HG03175 (cell line): ENCODE results near the gene STAB2.

ENCODE experiments used
- ATAC-seq: cut with Tn5 transposase; IDR thresholded peaks from one replicate; pipeline ENCODE4 v1.9.1; 2021; ENCODE audit warnings: mild to moderate bottlenecking, moderate library complexity; ENCODE audit not compliant: unreplicated experiment

Gene STAB2

GRCh38 chr12:103586132-103586531 lies 941 bp upstream of the STAB2 start:
- ATAC-seq = no peak

GRCh38 chr12:103588680-103589079 lies 1.6 kb downstream of the STAB2 start:
- no peak for ATAC-seq

- ATAC-seq = no peak
These were observed 2.4 kb downstream of the STAB2 start for GRCh38 chr12:103589517-103589916.

- ATAC-seq = no peak
These were observed 3.2 kb downstream of the STAB2 start for GRCh38 chr12:103590271-103590670.

- ATAC-seq = no peak
These were observed 9.9 kb downstream of the STAB2 start for GRCh38 chr12:103596981-103597380.

- ATAC-seq = no peak
These were observed 12.2 kb downstream of the STAB2 start for GRCh38 chr12:103599274-103599673.

- no peak for ATAC-seq
These were observed 14.1 kb downstream of the STAB2 start for GRCh38 chr12:103600967-103601728.

- ATAC-seq = no peak
These were observed 33.3 kb downstream of the STAB2 start for GRCh38 chr12:103620395-103620794.

- ATAC-seq = no peak
These were observed 36.6 kb downstream of the STAB2 start for GRCh38 chr12:103623716-103624115.

GRCh38 chr12:103626498-103626897 lies 39.4 kb downstream of the STAB2 start:
- no peak for ATAC-seq

- no peak for ATAC-seq
These were observed 40.2 kb downstream of the STAB2 start for GRCh38 chr12:103627189-103627855.

GRCh38 chr12:103632554-103633216 lies 45.6 kb downstream of the STAB2 start:
- ATAC-seq = peak; percentile 86

- no peak for ATAC-seq
These were observed 47.7 kb downstream of the STAB2 start for GRCh38 chr12:103634732-103635131.

GRCh38 chr12:103635419-103635818 lies 48.3 kb downstream of the STAB2 start:
- no peak for ATAC-seq

GRCh38 chr12:103637021-103637420 lies 49.9 kb downstream of the STAB2 start:
- no peak for ATAC-seq

GRCh38 chr12:103637429-103637828 lies 50.4 kb downstream of the STAB2 start:
- ATAC-seq = no peak

GRCh38 chr12:103639983-103640382 lies 52.9 kb downstream of the STAB2 start:
- no peak for ATAC-seq

GRCh38 chr12:103640410-103640809 lies 53.3 kb downstream of the STAB2 start:
- no peak for ATAC-seq

GRCh38 chr12:103640831-103641230 lies 53.8 kb downstream of the STAB2 start:
- no peak for ATAC-seq

GRCh38 chr12:103642240-103642864 lies 55.3 kb downstream of the STAB2 start:
- no peak for ATAC-seq

- ATAC-seq = no peak
These were observed 58.1 kb downstream of the STAB2 start for GRCh38 chr12:103645202-103645601.
